Activated CD8-positive, alpha-beta memory T cell treated with anti-CD3 and anti-CD28 coated beads, Interleukin-2, amount 50 U/mL, for 24 hours (primary cell): ENCODE data around the gene USH2A.

ENCODE experiments used
- DNase-seq: peaks from one replicate; pipeline ENCODE4 v3.0.0-alpha.2; 2020; ENCODE audit errors: extremely low read depth

The USH2A gene

GRCh38 chr1:215963621-215964020 is 459.6 kb downstream of the USH2A start:
- no peak for DNase-seq

GRCh38 chr1:215963040-215963439 is 460.2 kb downstream of the USH2A start:
- DNase-seq: no peak

- DNase-seq: no peak
Observed at GRCh38 chr1:215958841-215959240, 464.4 kb downstream of the USH2A start.

GRCh38 chr1:215957663-215958062 is 465.6 kb downstream of the USH2A start:
- no peak for DNase-seq

GRCh38 chr1:215932558-215932957 is 490.7 kb downstream of the USH2A start:
- no peak for DNase-seq

GRCh38 chr1:215926670-215927069 is 496.6 kb downstream of the USH2A start:
- DNase-seq: no peak

GRCh38 chr1:215923129-215923824 is 500.0 kb downstream of the USH2A start:
- no peak for DNase-seq

GRCh38 chr1:215911406-215911968 is 511.8 kb downstream of the USH2A start:
- DNase-seq: no peak

- no peak for DNase-seq
Observed at GRCh38 chr1:215905493-215906115, 517.6 kb downstream of the USH2A start.

GRCh38 chr1:215900684-215901083 is 522.6 kb downstream of the USH2A start:
- no peak for DNase-seq

- no peak for DNase-seq
Observed at GRCh38 chr1:215899901-215900300, 523.3 kb downstream of the USH2A start.

GRCh38 chr1:215895893-215896292 is 527.4 kb downstream of the USH2A start:
- no peak for DNase-seq

- DNase-seq: no peak
Observed at GRCh38 chr1:215895276-215895675, 528.0 kb downstream of the USH2A start.

GRCh38 chr1:215894617-215895016 is 528.6 kb downstream of the USH2A start:
- no peak for DNase-seq

- no peak for DNase-seq
Observed at GRCh38 chr1:215891266-215892057, 531.8 kb downstream of the USH2A start.

GRCh38 chr1:215890438-215890837 is 532.8 kb downstream of the USH2A start:
- DNase-seq: no peak

GRCh38 chr1:215889871-215890270 is 533.4 kb downstream of the USH2A start:
- DNase-seq: no peak

GRCh38 chr1:215888159-215888558 is 535.1 kb downstream of the USH2A start:
- DNase-seq: no peak

- no peak for DNase-seq
Observed at GRCh38 chr1:215887627-215888026, 535.6 kb downstream of the USH2A start.

GRCh38 chr1:215883004-215883403 is 540.2 kb downstream of the USH2A start:
- no peak for DNase-seq

- no peak for DNase-seq
Observed at GRCh38 chr1:215878843-215879242, 544.4 kb downstream of the USH2A start.

GRCh38 chr1:215878128-215878527 is 545.1 kb downstream of the USH2A start:
- no peak for DNase-seq
